Sigmoid colon (tissue), 7 donors: ENCODE results near the gene SORBS1. TPM values are rescaled to one million over a fixed set of nuclear protein-coding genes. Genes with fewer than 3 reads are reported as not detected.

Experiments
- DNase-seq: peaks from one replicate; pipeline ENCODE4 v3.0.0-alpha.2; 2019
- H3K27ac ChIP-seq, 4 donors: fragments of 200-600 bp; sonication (generic); one replicate each; pipeline ENCODE4 v1.5.1; 2016 to 2019; ENCODE audit warnings: mild to moderate bottlenecking in 1 of 4
- H3K27me3 ChIP-seq, 3 donors: fragments of 200-600 bp; sonication (generic); one replicate each; pipeline ENCODE4 v1.5.1; 2019; ENCODE audit warnings: mild to moderate bottlenecking in 1 of 3
- H3K36me3 ChIP-seq, 4 donors: fragments of 200-600 bp; sonication (generic); one replicate each; pipeline ENCODE4 v1.5.1; 2016 to 2019
- H3K4me1 ChIP-seq, 4 donors: fragments of 200-600 bp; sonication (generic); one replicate each; pipeline ENCODE4 v1.5.1; 2017 to 2019
- H3K4me3 ChIP-seq, 4 donors: fragments of 200-600 bp; sonication (generic); one replicate each; pipeline ENCODE4 v1.5.1; 2017 to 2019; ENCODE audit warnings: mild to moderate bottlenecking in 2 of 4, moderate library complexity in 1 of 4
- H3K9me3 ChIP-seq, 4 donors: fragments of 200-600 bp in 3 of 4; sonication (generic) in 3 of 4; one replicate each; pipeline versions ENCODE4 v1.5.1 to v1.6.1; 2013 to 2019
- EP300 ChIP-seq, 4 donors: sonication (generic); formaldehyde crosslinking; IDR thresholded peaks; one replicate each; pipeline ENCODE4 v1.6.1; 2017; ENCODE audit warnings: antibody characterized with exemption in 4 of 4
- POLR2A ChIP-seq, 2 donors: fragments of 450-650 bp; IDR thresholded peaks; one replicate each; pipeline ENCODE4 v1.6.1; 2016; ENCODE audit warnings: antibody characterized with exemption in 2 of 2, mild to moderate bottlenecking in 2 of 2, moderate library complexity in 2 of 2
- POLR2AphosphoS5 ChIP-seq, 4 donors: sonication (generic); formaldehyde crosslinking; IDR thresholded peaks; one replicate each; pipeline ENCODE4 v1.6.1; 2017; ENCODE audit warnings: antibody characterized with exemption in 4 of 4
- WGBS, 2 donors: extraction: QIAGEN DNeasy Blood & Tissue Kit; methylation state at CpG; one replicate each; pipeline ENCODE4 v1.1.7; 2013; 5-methylcytosine and 5-hydroxymethylcytosine counted together
- intact Hi-C: fragments of 100-400 bp; cut with DNase I; formaldehyde crosslinking; loops from one replicate; pipeline ENCODE4 v1.15.1; 2023
- polyA plus RNA-seq, 3 donors: library from polyadenylated mRNA; stranded (reverse); fragments of 200-250 nt; gene quantifications; one replicate each; pipeline ENCODE4 v1.2.3, GENCODE V29; 2013
- total RNA-seq, 4 donors: library from RNA; depleted of rRNA; stranded (reverse); fragments of >200 nt; gene quantifications; one replicate each; pipeline ENCODE4 v1.1.0, GENCODE V29; 2016
- TF ChIP-seq, protein P1 (sequence below), 4 experiments: fragments of 450-650 bp in 3 of 4; fragments of 200-600 bp in 1 of 4; IDR thresholded peaks; one replicate each; pipeline ENCODE4 v1.5.1; 2016 to 2019; ENCODE audit warnings: antibody characterized with exemption in 4 of 4, mild to moderate bottlenecking in 3 of 4, moderate library complexity in 2 of 4
- donor health status: healthy with polysubstance abuse.
- donor health status: Bipolar disorder and iron deficiency.
- donor health status: healthy.

SORBS1 gene
- total and polyA plus RNA-seq, 7 donors: 8.1 to 1,403 (median 664) TPM

GRCh38 chr10:95423164-95424005 is 137.8 kb downstream of the SORBS1 start:
- Histone ChIP-seq H3K27ac (peak overlapping the region; percentile 77 to 98 (median 90)), H3K9me3 (no peaks in the 10 kb centered on the region), H3K4me1 (peaks cover 0 to 97% (median 95%) of the 10 kb centered on the region in 4 donors), H3K4me3 (no peak overlapping the region), H3K36me3 (peaks cover 0 to 87% (median 26%) of the 10 kb centered on the region in 4 donors), H3K27me3 (no peaks in the 10 kb centered on the region)
- TF ChIP-seq EP300 (IDR thresholded peaks at IDR 0.05) (no peak), POLR2AphosphoS5 (IDR thresholded peaks at IDR 0.05) (peak in 2 of 4 donors; percentile 39 to 51), POLR2A (IDR thresholded peaks at IDR 0.05) (no peak)
- TF ChIP-seq, protein P1, sequence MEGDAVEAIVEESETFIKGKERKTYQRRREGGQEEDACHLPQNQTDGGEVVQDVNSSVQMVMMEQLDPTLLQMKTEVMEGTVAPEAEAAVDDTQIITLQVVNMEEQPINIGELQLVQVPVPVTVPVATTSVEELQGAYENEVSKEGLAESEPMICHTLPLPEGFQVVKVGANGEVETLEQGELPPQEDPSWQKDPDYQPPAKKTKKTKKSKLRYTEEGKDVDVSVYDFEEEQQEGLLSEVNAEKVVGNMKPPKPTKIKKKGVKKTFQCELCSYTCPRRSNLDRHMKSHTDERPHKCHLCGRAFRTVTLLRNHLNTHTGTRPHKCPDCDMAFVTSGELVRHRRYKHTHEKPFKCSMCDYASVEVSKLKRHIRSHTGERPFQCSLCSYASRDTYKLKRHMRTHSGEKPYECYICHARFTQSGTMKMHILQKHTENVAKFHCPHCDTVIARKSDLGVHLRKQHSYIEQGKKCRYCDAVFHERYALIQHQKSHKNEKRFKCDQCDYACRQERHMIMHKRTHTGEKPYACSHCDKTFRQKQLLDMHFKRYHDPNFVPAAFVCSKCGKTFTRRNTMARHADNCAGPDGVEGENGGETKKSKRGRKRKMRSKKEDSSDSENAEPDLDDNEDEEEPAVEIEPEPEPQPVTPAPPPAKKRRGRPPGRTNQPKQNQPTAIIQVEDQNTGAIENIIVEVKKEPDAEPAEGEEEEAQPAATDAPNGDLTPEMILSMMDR (IDR thresholded peaks at IDR 0.05): no peak
- WGBS, 2 donors: 72 to 77% methylated on average over 6 of the region's 6 CpGs
- peak; percentile 46 for DNase-seq
- intact Hi-C loops: no loop called here

GRCh38 chr10:95422233-95422632 is 138.9 kb downstream of the SORBS1 start:
- H3K27me3 ChIP-seq: no peaks in the 10 kb centered on the region
- H3K4me1 ChIP-seq: peaks cover 0 to 97% (median 96%) of the 10 kb centered on the region in 4 donors
- intact Hi-C loops: no loop called here
- DNase-seq: peak; percentile 48
- H3K36me3 ChIP-seq: peaks cover 0 to 87% (median 23%) of the 10 kb centered on the region in 4 donors
- H3K9me3 ChIP-seq: no peaks in the 10 kb centered on the region
- TF ChIP-seq, protein P1 (IDR thresholded peaks at IDR 0.05): no peak
- TF ChIP-seq POLR2A (IDR thresholded peaks at IDR 0.05) (no peak), POLR2AphosphoS5 (IDR thresholded peaks at IDR 0.05) (peak in 3 of 4 donors; percentile 38 to 49 (median 45)), EP300 (IDR thresholded peaks at IDR 0.05) (no peak)
- H3K4me3 ChIP-seq: peak overlapping the region in 2 of 4 donors; percentile 15 to 23
- 89 to 93% methylated on average over 3 of the region's 3 CpGs for WGBS, 2 donors
- peak overlapping the region; percentile 77 to 98 (median 90) for H3K27ac ChIP-seq

DNA sequence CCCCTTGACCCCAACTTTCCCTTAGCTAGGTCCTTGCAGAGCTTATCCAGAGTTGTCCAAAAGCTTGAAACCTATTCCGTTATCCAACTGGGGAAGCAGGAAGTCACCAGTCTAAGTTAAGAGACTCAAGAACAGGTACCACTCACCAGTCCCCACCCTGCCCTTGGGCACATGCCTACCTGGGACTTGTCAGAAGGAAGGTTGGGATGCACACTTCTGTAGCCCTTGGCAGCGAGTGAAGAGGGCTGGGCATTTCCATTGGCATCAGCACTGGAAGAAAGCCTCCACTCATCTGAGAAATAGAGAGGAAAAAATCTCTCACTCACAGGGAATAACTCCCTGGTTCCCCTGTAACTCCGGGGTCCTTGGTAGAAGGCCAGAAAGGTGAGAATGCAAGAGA is 139.4 kb downstream of the SORBS1 start:
- Histone ChIP-seq H3K4me3 (peak overlapping the region in 3 of 4 donors; percentile 15 to 23 (median 16)), H3K27me3 (no peaks in the 10 kb centered on the region), H3K4me1 (peaks cover 0 to 100% (median 97%) of the 10 kb centered on the region in 4 donors), H3K9me3 (no peaks in the 10 kb centered on the region), H3K36me3 (peaks cover 0 to 82% (median 20%) of the 10 kb centered on the region in 4 donors), H3K27ac (peak overlapping the region; percentile 77 to 98 (median 90))
- intact Hi-C loops: no loop called here
- peak; percentile 56 for DNase-seq
- 88 to 89% methylated on average over 3 of the region's 3 CpGs for WGBS, 2 donors
- TF ChIP-seq POLR2A (IDR thresholded peaks at IDR 0.05): no peak
- no peak for TF ChIP-seq EP300 (IDR thresholded peaks at IDR 0.05)

- no peak overlapping the region for H3K4me3 ChIP-seq
- H3K27ac ChIP-seq: peak overlapping the region; percentile 77 to 98 (median 90)
Observed at GRCh38 chr10:95419399-95419798, 141.8 kb downstream of the SORBS1 start.

More at GRCh38 chr10:95419399-95419798, 141.8 kb downstream of the SORBS1 start:
- peaks cover 0 to 100% (median 98%) of the 10 kb centered on the region in 4 donors for H3K4me1 ChIP-seq
- 85 to 90% methylated on average over 3 of the region's 3 CpGs for WGBS, 2 donors
- H3K9me3 ChIP-seq: no peaks in the 10 kb centered on the region
- peak; percentile 53 for DNase-seq
- TF ChIP-seq, protein P1 (IDR thresholded peaks at IDR 0.05): no peak
- no peak for TF ChIP-seq EP300 (IDR thresholded peaks at IDR 0.05)
- TF ChIP-seq POLR2AphosphoS5 (IDR thresholded peaks at IDR 0.05): peak in 1 of 4 donors; percentile 46
- no peaks in the 10 kb centered on the region for H3K27me3 ChIP-seq
- H3K36me3 ChIP-seq: peaks cover 0 to 63% (median 15%) of the 10 kb centered on the region in 4 donors
- intact Hi-C loops: no loop called here
